Thyroid gland (tissue), 4 donors: ENCODE data around the gene RMI2.
A peak's percentile ranks its signal among the peaks of the same experiment; 100 is the strongest.

Source experiments
- POLR2A ChIP-seq, 2 donors: fragments of 450-650 bp; IDR thresholded peaks; one replicate each; pipeline ENCODE4 v1.6.1; 2017; ENCODE audit warnings: antibody characterized with exemption in 2 of 2, mild to moderate bottlenecking in 2 of 2, moderate library complexity in 1 of 2
- TF ChIP-seq, protein P1 (sequence below), 6 experiments: fragments of 200-600 bp in 3 of 6; fragments of 450-650 bp in 3 of 6; sonication (generic) in 3 of 6; IDR thresholded peaks; one replicate each; pipeline ENCODE4 v1.5.1; 2016 to 2019; ENCODE audit warnings: antibody characterized with exemption in 6 of 6, mild to moderate bottlenecking in 2 of 6, inconsistent platforms in 1 of 6, moderate library complexity in 1 of 6

DNA sequence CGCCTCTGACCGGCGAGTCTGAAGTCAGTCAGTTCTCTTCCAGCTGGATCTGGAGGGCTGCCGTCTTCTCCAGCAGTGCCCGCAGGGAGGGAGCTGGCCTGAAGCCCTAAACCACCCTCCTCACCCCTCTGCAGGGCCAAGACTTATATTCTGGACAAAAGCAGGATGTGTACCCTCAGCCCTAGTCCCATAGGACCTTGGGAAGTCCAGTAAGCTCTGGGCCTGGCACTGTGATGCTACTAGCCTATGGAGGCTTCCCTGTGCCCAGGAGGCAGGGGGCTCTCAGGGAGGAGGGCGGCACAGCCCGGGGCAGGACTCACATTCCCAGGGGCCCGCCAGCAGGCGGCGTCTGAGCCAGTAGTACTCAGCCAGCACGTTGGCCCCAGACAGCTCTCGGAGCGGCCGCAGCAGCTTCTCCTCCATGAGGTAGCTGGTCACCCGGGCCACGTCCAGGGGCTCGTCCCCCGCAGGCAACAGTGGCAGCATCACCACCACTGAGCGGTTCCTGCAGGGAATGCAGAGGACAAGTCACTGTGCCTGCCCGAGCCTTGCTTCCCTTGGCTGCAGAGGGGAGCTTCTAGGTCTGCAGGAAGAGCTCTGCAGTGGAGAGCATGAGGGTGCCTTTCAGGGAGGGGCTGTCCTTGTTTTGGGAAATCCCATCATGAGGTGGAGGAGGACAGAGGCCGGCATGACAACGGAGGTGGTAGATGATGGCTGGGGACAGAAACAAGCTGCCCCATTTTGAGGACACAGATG lies 41.7 kb downstream of the RMI2 start:
- TF ChIP-seq, protein P1, sequence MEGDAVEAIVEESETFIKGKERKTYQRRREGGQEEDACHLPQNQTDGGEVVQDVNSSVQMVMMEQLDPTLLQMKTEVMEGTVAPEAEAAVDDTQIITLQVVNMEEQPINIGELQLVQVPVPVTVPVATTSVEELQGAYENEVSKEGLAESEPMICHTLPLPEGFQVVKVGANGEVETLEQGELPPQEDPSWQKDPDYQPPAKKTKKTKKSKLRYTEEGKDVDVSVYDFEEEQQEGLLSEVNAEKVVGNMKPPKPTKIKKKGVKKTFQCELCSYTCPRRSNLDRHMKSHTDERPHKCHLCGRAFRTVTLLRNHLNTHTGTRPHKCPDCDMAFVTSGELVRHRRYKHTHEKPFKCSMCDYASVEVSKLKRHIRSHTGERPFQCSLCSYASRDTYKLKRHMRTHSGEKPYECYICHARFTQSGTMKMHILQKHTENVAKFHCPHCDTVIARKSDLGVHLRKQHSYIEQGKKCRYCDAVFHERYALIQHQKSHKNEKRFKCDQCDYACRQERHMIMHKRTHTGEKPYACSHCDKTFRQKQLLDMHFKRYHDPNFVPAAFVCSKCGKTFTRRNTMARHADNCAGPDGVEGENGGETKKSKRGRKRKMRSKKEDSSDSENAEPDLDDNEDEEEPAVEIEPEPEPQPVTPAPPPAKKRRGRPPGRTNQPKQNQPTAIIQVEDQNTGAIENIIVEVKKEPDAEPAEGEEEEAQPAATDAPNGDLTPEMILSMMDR (IDR thresholded peaks at IDR 0.05): peak in 1 of 6 experiments; percentile 30
- TF ChIP-seq POLR2A (IDR thresholded peaks at IDR 0.05): no peak
